ENCODE data around the gene NLRP3. TPM values are rescaled to one million over a fixed set of nuclear protein-coding genes. Genes with fewer than 3 reads are reported as not detected.

Gene NLRP3
- total RNA-seq, 1 experiment from 2014 or later, result not detected

GRCh38 chr1:247456021-247456420, 40.0 kb downstream of the NLRP3 start:
- H2BK12ac ChIP-seq (ENCODE audit: insufficient read length, low read depth, low read length), result no peak overlapping the region
- no peaks in the 10 kb centered on the region for H3K9me3 ChIP-seq (ENCODE audit: control insufficient read depth, low read depth, low read length)
- no peak overlapping the region for H3K9ac ChIP-seq (ENCODE audit: extremely low read depth, insufficient read length, low read length)
- H3K4me1 ChIP-seq (ENCODE audit: insufficient read depth, low read length), result no peaks in the 10 kb centered on the region; the same call in 1 of the 2 replicates
- no peaks in the 10 kb centered on the region for H3K9me3 Mint-ChIP-seq
- no peak overlapping the region for H2AFZ ChIP-seq (ENCODE audit: low read length)
- peaks cover 3% of the 10 kb centered on the region; the same call in 1 of the 2 replicates for H3K27me3 Mint-ChIP-seq (ENCODE audit: low read depth)
- H2BK120ac ChIP-seq (ENCODE audit: low read depth, low read length, poor library complexity, severe bottlenecking), result no peak overlapping the region
- H3K4me3 Mint-ChIP-seq, result no peak overlapping the region
- no peak overlapping the region for H2BK5ac ChIP-seq (ENCODE audit: insufficient read length, low read length)
- H3K23ac ChIP-seq (ENCODE audit: insufficient read length, low read depth, low read length), result no peak overlapping the region
- no peaks in the 10 kb centered on the region for H3K79me1 ChIP-seq (ENCODE audit: insufficient read depth, low read depth, low read length, poor library complexity, severe bottlenecking)
- no peak overlapping the region for H3K56ac ChIP-seq (ENCODE audit: insufficient read length, low read depth, low read length)
- no peaks in the 10 kb centered on the region for H3K23me2 ChIP-seq (ENCODE audit: insufficient read length, low read depth, low read length, poor library complexity, severe bottlenecking)
- no peak overlapping the region for H2AK5ac ChIP-seq (ENCODE audit: insufficient read length, low read length)
- no peak overlapping the region for H2BK20ac ChIP-seq (ENCODE audit: low read depth, low read length, poor library complexity, severe bottlenecking)
- H4K5ac ChIP-seq (ENCODE audit: insufficient read length, low read depth, low read length), result no peak overlapping the region
- no peak for TF ChIP-seq CTCF (conservative IDR thresholded peaks at IDR 0.05)
- H3K79me2 ChIP-seq (ENCODE audit: insufficient read depth, low read length), result no peaks in the 10 kb centered on the region
- H3K27ac Mint-ChIP-seq, result no peak overlapping the region
- H4K91ac ChIP-seq (ENCODE audit: insufficient read length, low read depth, low read length), result no peak overlapping the region
- H2BK15ac ChIP-seq (ENCODE audit: low read depth, low read length), result no peak overlapping the region
- H3K27me3 ChIP-seq (ENCODE audit: insufficient read depth, low read length), result no peaks in the 10 kb centered on the region
- H3K14ac ChIP-seq (ENCODE audit: insufficient read depth, low read length), result no peak overlapping the region
- no peak overlapping the region for H3K18ac ChIP-seq (ENCODE audit: insufficient read length, low read depth, low read length)
- no peak overlapping the region for H3K4ac ChIP-seq (ENCODE audit: low read depth, low read length)
- no peak for DNase-seq
- no peak overlapping the region for H4K8ac ChIP-seq (replicated peaks; ENCODE audit: insufficient read length, low read depth, low read length)
- no peak overlapping the region for H3T11ph ChIP-seq (ENCODE audit: low read length)
- H3K4me2 ChIP-seq (ENCODE audit: insufficient read depth, insufficient read length, low read length), result no peak overlapping the region
- no CpG with 5 or more reads among the region's 4 CpGs for WGBS (ENCODE audit: extremely low coverage, insufficient read length, low lambda C conversion rate)
- no peaks in the 10 kb centered on the region for H4K20me1 ChIP-seq (ENCODE audit: control insufficient read depth, insufficient read depth, insufficient read length)
- peaks cover 2 to 11% of the 10 kb centered on the region in 2 experiments; a peak in 3 of 4 replicates for H3K4me1 Mint-ChIP-seq
- no peak overlapping the region for H3K27ac ChIP-seq (ENCODE audit: insufficient read length, low read depth, low read length)
- H3K36me3 Mint-ChIP-seq (ENCODE audit: insufficient read depth in 1 of 3, low read depth in 3 of 3), result no peaks in the 10 kb centered on the region

Data from H9 (cell line).